T-helper 22 cell (primary cell): ENCODE data around the gene ETS1.
A peak's percentile ranks its signal among the peaks of the same experiment; 100 is the strongest.

Experiments used
- DNase-seq: peaks from one replicate; pipeline ENCODE4 v3.0.0-alpha.2; 2020; ENCODE audit warnings: low read depth

The ETS1 gene

GRCh38 chr11:128540469-128540868, 46.9 kb downstream of the ETS1 start:
- no peak for DNase-seq

- no peak for DNase-seq
Measured at GRCh38 chr11:128536506-128536905, 50.9 kb downstream of the ETS1 start.

- DNase-seq = no peak
Measured at GRCh38 chr11:128535468-128536457, 51.6 kb downstream of the ETS1 start.

- no peak for DNase-seq
Measured at GRCh38 chr11:128533472-128533871, 53.9 kb downstream of the ETS1 start.

- no peak for DNase-seq
Measured at GRCh38 chr11:128532572-128533091, 54.7 kb downstream of the ETS1 start.

- no peak for DNase-seq
Measured at GRCh38 chr11:128532016-128532571, 55.3 kb downstream of the ETS1 start.

- DNase-seq = no peak
Measured at GRCh38 chr11:128531588-128531987, 55.8 kb downstream of the ETS1 start.

- DNase-seq = no peak
Measured at GRCh38 chr11:128530118-128531074, 57.0 kb downstream of the ETS1 start.

- no peak for DNase-seq
Measured at GRCh38 chr11:128528294-128528693, 59.1 kb downstream of the ETS1 start.

GRCh38 chr11:128527046-128527445, 60.3 kb downstream of the ETS1 start:
- DNase-seq = no peak

GRCh38 chr11:128525411-128526243, 61.7 kb downstream of the ETS1 start:
- no peak for DNase-seq

GRCh38 chr11:128524172-128524571, 63.2 kb downstream of the ETS1 start:
- DNase-seq = no peak

GRCh38 chr11:128523641-128524040, 63.7 kb downstream of the ETS1 start:
- DNase-seq = no peak

GRCh38 chr11:128522943-128523518, 64.3 kb downstream of the ETS1 start:
- peak; percentile 69 for DNase-seq

GRCh38 chr11:128522055-128522942, 65.1 kb downstream of the ETS1 start:
- DNase-seq = peak; percentile 73

GRCh38 chr11:128521682-128522054, 65.7 kb downstream of the ETS1 start:
- DNase-seq = no peak

GRCh38 chr11:128520888-128521681, 66.3 kb downstream of the ETS1 start:
- no peak for DNase-seq

- no peak for DNase-seq
Measured at GRCh38 chr11:128520206-128520887, 67.0 kb downstream of the ETS1 start.
